Caco-2 (cell line): Measurements from ENCODE around the gene STPG1. TPM values are rescaled to one million over a fixed set of nuclear protein-coding genes. Genes with fewer than 3 reads are reported as not detected.
"Not testable (repeated sequence)": the region's sequence is repeated elsewhere in the genome, so short reads cannot be mapped to it uniquely, and the experiment has no call there.

Source experiments
- BruUV-seq: library from RNA; stranded (reverse); fragments of 400-500 nt; replicated peaks from 2 replicates; lab custom pipeline; 2021; lab: Mats Ljungman, UMichigan
- CTCF ChIA-PET: fragments of 300-600 bp; sonication (Branson Sonifier 250); formaldehyde crosslinking; loops from one replicate; lab custom pipeline; 2022; ENCODE audit warnings: antibody characterized with exemption; lab: Charles Lee
- POLR2A ChIA-PET: fragments of 300-600 bp; sonication (Branson Sonifier 250); formaldehyde crosslinking; loops from one replicate; lab custom pipeline; 2022; ENCODE audit warnings: antibody characterized with exemption; lab: Charles Lee
- DNase-seq, 2 experiments: peaks; one replicate each; pipeline versions ENCODE4 v3.0.0 to v3.0.0-alpha.2; 2020 to 2022
- H3K27me3 ChIP-seq: replicated peaks from 2 replicates; pipeline ENCODE4 v1.6.0; 2011; ENCODE audit warnings: low read length; ENCODE audit not compliant: control insufficient read depth, insufficient read depth
- H3K36me3 ChIP-seq: 2 replicates; pipeline ENCODE4 v1.5.1; 2011; ENCODE audit warnings: low read length; ENCODE audit not compliant: control insufficient read depth, insufficient read depth
- H3K4me1 ChIP-seq: fragments of 250-450 bp; sonication (Bioruptor Pico); 2 replicates; pipeline ENCODE4 v1.5.1; 2020; ENCODE audit warnings: mild to moderate bottlenecking
- H3K4me3 ChIP-seq: 2 replicates; pipeline ENCODE4 v1.5.1; 2011; ENCODE audit warnings: low read depth, mild to moderate bottlenecking, control low read depth, low read length
- H3K9me3 ChIP-seq: fragments of 250-450 bp; sonication (Bioruptor Pico); 2 replicates; pipeline ENCODE4 v1.5.1; 2020; ENCODE audit warnings: mild to moderate bottlenecking, moderate library complexity
- H3K27ac Mint-ChIP-seq: one replicate; pipeline ENCODE4 v1.8.0; 2022; ENCODE audit warnings: mixed read lengths; ENCODE audit not compliant: unreplicated experiment
- H3K27me3 Mint-ChIP-seq: one replicate; pipeline ENCODE4 v1.8.0; 2022; ENCODE audit warnings: mixed read lengths; ENCODE audit not compliant: insufficient read depth, unreplicated experiment
- H3K36me3 Mint-ChIP-seq: one replicate; pipeline ENCODE4 v1.8.0; 2022; ENCODE audit warnings: mild to moderate bottlenecking, mixed read lengths; ENCODE audit not compliant: insufficient read depth, unreplicated experiment
- H3K4me1 Mint-ChIP-seq: one replicate; pipeline ENCODE4 v1.8.0; 2022; ENCODE audit warnings: low read depth, mixed read lengths; ENCODE audit not compliant: unreplicated experiment
- H3K4me3 Mint-ChIP-seq: one replicate; pipeline ENCODE4 v1.8.0; 2022; ENCODE audit warnings: mild to moderate bottlenecking, moderate library complexity, mixed read lengths; ENCODE audit not compliant: unreplicated experiment
- H3K9me3 Mint-ChIP-seq: one replicate; pipeline ENCODE4 v1.8.0; 2022; ENCODE audit warnings: mixed read lengths; ENCODE audit not compliant: unreplicated experiment
- intact Hi-C: fragments of 100-400 bp; cut with micrococcal nuclease; formaldehyde crosslinking; loops from one replicate; pipeline ENCODE4 v1.10.0; 2022; ENCODE audit not compliant: unreplicated experiment
- total RNA-seq: library from RNA; stranded (reverse); gene quantifications from 2 replicates; pipeline ENCODE4 v1.2.3, GENCODE V29; 2022
- TF ChIP-seq, protein P1 (sequence below), 2 experiments: fragments of 200-600 bp in 1 of 2; IDR thresholded peaks; 1 replicate in 1 of 2; 2 replicates in 1 of 2; pipeline versions ENCODE4 v1.5.1 to v1.8.0; 2011 to 2022; ENCODE audit warnings: antibody characterized with exemption in 1 of 2, control low read depth in 1 of 2, inconsistent platforms in 1 of 2, low read depth in 1 of 2, low read length in 1 of 2, mild to moderate bottlenecking in 1 of 2, moderate library complexity in 1 of 2; ENCODE audit not compliant: insufficient read depth in 1 of 2, severe bottlenecking in 1 of 2, unreplicated experiment in 1 of 2

The STPG1 gene
- total RNA-seq, 1 experiment from 2014 or later = 8.6 TPM

DNA sequence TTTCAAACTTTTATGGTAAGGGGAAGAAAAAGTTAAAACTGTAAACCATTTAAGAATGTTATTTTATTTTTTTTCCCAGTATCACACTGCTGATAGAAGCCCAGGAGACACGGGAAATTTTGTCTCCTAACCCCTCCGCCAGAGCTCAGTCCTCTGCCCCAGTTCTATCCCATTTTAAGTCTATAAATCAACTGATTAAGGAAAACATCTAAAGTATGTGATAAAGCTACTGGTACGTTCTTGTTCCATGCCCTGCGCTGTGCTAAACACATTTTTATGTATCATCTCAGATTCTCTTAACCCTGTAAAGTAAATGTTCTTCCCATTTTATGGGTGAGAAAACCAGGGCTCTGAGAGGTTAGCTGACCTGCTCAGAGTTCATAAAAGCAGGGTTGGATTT, 36.7 kb upstream of the STPG1 start:
- Mint-ChIP-seq H3K4me3 (no peak overlapping the region), H3K27me3 (no peaks in the 10 kb centered on the region), H3K27ac (no peak overlapping the region), H3K9me3 (no peaks in the 10 kb centered on the region), H3K36me3 (peaks cover 5% of the 10 kb centered on the region), H3K4me1 (no peaks in the 10 kb centered on the region)
- no peaks in the 10 kb centered on the region for H3K27me3 ChIP-seq
- H3K36me3 ChIP-seq = no peaks in the 10 kb centered on the region
- ChIA-PET CTCF (no interaction called here), POLR2A (no interaction called here)
- no peaks in the 10 kb centered on the region for H3K4me1 ChIP-seq
- DNase-seq = no peak
- H3K9me3 ChIP-seq = no peaks in the 10 kb centered on the region
- H3K4me3 ChIP-seq = no peak overlapping the region
- intact Hi-C loops = no loop called here
- TF ChIP-seq, protein P1, sequence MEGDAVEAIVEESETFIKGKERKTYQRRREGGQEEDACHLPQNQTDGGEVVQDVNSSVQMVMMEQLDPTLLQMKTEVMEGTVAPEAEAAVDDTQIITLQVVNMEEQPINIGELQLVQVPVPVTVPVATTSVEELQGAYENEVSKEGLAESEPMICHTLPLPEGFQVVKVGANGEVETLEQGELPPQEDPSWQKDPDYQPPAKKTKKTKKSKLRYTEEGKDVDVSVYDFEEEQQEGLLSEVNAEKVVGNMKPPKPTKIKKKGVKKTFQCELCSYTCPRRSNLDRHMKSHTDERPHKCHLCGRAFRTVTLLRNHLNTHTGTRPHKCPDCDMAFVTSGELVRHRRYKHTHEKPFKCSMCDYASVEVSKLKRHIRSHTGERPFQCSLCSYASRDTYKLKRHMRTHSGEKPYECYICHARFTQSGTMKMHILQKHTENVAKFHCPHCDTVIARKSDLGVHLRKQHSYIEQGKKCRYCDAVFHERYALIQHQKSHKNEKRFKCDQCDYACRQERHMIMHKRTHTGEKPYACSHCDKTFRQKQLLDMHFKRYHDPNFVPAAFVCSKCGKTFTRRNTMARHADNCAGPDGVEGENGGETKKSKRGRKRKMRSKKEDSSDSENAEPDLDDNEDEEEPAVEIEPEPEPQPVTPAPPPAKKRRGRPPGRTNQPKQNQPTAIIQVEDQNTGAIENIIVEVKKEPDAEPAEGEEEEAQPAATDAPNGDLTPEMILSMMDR (IDR thresholded peaks at IDR 0.05; ENCODE audit: insufficient read depth in 1 of 2, low read depth in 1 of 2, low read length in 1 of 2, severe bottlenecking in 1 of 2, unreplicated experiment in 1 of 2) = no peak
- no TSS peak for BruUV-seq

DNA sequence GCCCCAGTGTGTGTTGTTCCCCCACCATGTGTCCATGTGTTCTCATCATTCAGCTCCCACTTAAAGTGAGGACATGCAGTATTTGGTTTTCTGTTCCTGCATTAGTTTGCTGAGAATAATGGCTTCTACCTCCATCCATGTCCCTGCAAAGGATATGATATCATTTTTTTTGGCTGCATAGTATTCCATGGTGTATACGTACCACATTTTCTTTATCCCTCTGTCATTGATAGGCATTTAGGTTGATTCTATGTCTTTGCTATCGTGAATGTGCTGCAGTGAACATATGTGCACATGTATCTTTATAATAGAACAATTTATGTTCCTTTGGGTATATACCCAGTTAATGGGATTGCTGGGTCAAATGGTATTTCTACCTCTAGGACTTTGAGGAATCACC, 32.9 kb upstream of the STPG1 start:
- CTCF ChIA-PET = interaction anchor here (0.6 kb wide), 1 partner anchor 190 kb away, joined by 3 read pairs; no protein-coding TSS in a partner anchor
- H3K27me3 Mint-ChIP-seq, POLR2A ChIA-PET: not testable (repeated sequence)

DNA sequence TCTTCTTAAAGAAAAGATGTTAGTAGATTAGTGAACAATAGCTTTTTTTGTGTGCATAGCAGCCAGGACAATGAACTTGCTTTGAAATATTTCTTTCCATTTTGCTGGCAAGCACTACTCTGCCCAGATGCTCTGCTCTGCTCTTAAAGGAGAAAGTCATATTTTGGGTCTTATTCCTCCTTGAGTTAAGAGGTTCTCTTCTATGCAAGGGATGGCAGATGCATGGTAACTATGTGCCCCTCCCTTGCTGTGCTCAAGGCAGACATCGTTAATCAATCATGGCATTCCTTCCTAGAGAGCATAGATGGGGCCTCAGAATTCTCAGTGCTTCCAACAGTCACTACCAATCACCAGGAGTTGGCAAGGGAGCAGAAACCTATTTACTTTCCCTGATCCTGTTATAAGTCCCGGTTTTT, 29.7 kb upstream of the STPG1 start:
- Histone ChIP-seq H3K27me3 (no peaks in the 10 kb centered on the region), H3K9me3 (no peaks in the 10 kb centered on the region), H3K4me1 (no peaks in the 10 kb centered on the region), H3K4me3 (no peak overlapping the region), H3K36me3 (no peaks in the 10 kb centered on the region)
- H3K27ac Mint-ChIP-seq = no peak overlapping the region
- no peaks in the 10 kb centered on the region for H3K36me3 Mint-ChIP-seq
- CTCF ChIA-PET = no interaction called here
- no peaks in the 10 kb centered on the region for H3K27me3 Mint-ChIP-seq
- no peak overlapping the region for H3K4me3 Mint-ChIP-seq
- TF ChIP-seq, protein P1 (IDR thresholded peaks at IDR 0.05; ENCODE audit: insufficient read depth in 1 of 2, low read depth in 1 of 2, low read length in 1 of 2, severe bottlenecking in 1 of 2, unreplicated experiment in 1 of 2) = no peak
- intact Hi-C loops = no loop called here
- H3K4me1 Mint-ChIP-seq = no peaks in the 10 kb centered on the region
- BruUV-seq = no TSS peak
- no peak for DNase-seq
- no peaks in the 10 kb centered on the region for H3K9me3 Mint-ChIP-seq
- POLR2A ChIA-PET = no interaction called here

More for the DNA sequence above, 32.9 kb upstream of the STPG1 start:
- BruUV-seq, H3K9me3 ChIP-seq, H3K36me3 ChIP-seq, H3K27ac Mint-ChIP-seq, H3K4me1 Mint-ChIP-seq, DNase-seq, intact Hi-C loops, H3K4me3 Mint-ChIP-seq, H3K36me3 Mint-ChIP-seq, H3K4me1 ChIP-seq, H3K4me3 ChIP-seq, H3K9me3 Mint-ChIP-seq, H3K27me3 ChIP-seq: not testable (repeated sequence)

DNA sequence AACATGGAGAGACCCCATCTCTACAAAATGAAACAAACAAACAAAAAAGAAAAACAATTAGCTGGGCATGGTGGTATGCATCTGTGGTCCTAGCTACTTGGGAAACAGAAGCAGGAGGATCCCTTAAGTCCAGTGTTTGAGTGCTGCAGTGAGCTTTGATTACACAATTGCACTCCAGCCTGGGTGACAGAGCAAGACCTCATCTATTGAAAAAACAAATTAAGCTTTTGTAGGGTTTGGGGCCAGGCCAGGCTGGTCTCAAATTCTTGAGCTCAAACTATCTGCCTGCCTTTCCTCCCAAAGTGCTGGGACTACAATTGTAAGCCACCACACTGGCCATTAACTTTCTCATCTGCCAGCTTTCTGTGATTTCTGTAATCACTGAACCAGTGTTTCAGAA, 29.2 kb upstream of the STPG1 start:
- no peaks in the 10 kb centered on the region for H3K27me3 ChIP-seq
- no peaks in the 10 kb centered on the region for H3K9me3 Mint-ChIP-seq
- no peak overlapping the region for H3K27ac Mint-ChIP-seq
- no peaks in the 10 kb centered on the region for H3K4me1 ChIP-seq
- ChIA-PET CTCF (no interaction called here), POLR2A (no interaction called here)
- no peak for DNase-seq
- TF ChIP-seq, protein P1 (IDR thresholded peaks at IDR 0.05; ENCODE audit: insufficient read depth in 1 of 2, low read depth in 1 of 2, low read length in 1 of 2, severe bottlenecking in 1 of 2, unreplicated experiment in 1 of 2) = no peak
- H3K4me1 Mint-ChIP-seq = no peaks in the 10 kb centered on the region
- H3K36me3 ChIP-seq = no peaks in the 10 kb centered on the region
- H3K36me3 Mint-ChIP-seq = no peaks in the 10 kb centered on the region
- BruUV-seq = no TSS peak
- H3K4me3 ChIP-seq = no peak overlapping the region
- no peaks in the 10 kb centered on the region for H3K27me3 Mint-ChIP-seq
- intact Hi-C loops = no loop called here
- H3K4me3 Mint-ChIP-seq = no peak overlapping the region
- H3K9me3 ChIP-seq = no peaks in the 10 kb centered on the region
